Measurements from ENCODE around the gene CDKN2AIP. TPM values are rescaled to one million over a fixed set of nuclear protein-coding genes. Genes with fewer than 3 reads are reported as not detected.

The CDKN2AIP gene
- total RNA-seq, result 15.3 TPM
- polyA plus RNA-seq (ENCODE audit: insufficient read depth, low read depth, low replicate concordance), result 11.7 TPM
- long read RNA-seq, donor 1, partial matches to known transcripts, result 0 of 5 reads
- long read RNA-seq, donor 1, other reads (novel, unspliced or antisense), result 0 of 5 reads
- long read RNA-seq, donor 2, transcript CDKN2AIP-201 (3 exons, 2,646 nt), result major isoform, 5 of 10 reads
- long read RNA-seq, donor 2, partial matches to known transcripts, result 0 of 10 reads
- long read RNA-seq, donor 2, other reads (novel, unspliced or antisense), result 0 of 10 reads
- long read RNA-seq, donor 3, partial matches to known transcripts, result 0 of 5 reads
- long read RNA-seq, donor 3, other reads (novel, unspliced or antisense), result 0 of 5 reads
- long read RNA-seq, donor 4, partial matches to known transcripts, result 0 of 7 reads
- long read RNA-seq, donor 4, other reads (novel, unspliced or antisense), result 0 of 7 reads
- long read RNA-seq, donor 5, result 0 reads
- long read RNA-seq, donor 6, partial matches to known transcripts, result 0 of 9 reads
- long read RNA-seq, donor 6, other reads (novel, unspliced or antisense), result 0 of 9 reads
- long read RNA-seq, donor 7, transcript CDKN2AIP-203 (3 exons, 2,721 nt), result minor isoform, 8 of 19 reads
- long read RNA-seq, donor 7, transcript CDKN2AIP-201 (3 exons, 2,646 nt), result major isoform, 10 of 19 reads
- long read RNA-seq, donor 7, partial matches to known transcripts, result 0 of 19 reads
- long read RNA-seq, donor 7, other reads (novel, unspliced or antisense), result 1 of 19 reads
- long read RNA-seq, donor 8, transcript CDKN2AIP-203 (3 exons, 2,721 nt), result minor isoform, 6 of 18 reads
- long read RNA-seq, donor 8, transcript CDKN2AIP-201 (3 exons, 2,646 nt), result major isoform, 12 of 18 reads
- long read RNA-seq, donor 8, partial matches to known transcripts, result 0 of 18 reads
- long read RNA-seq, donor 8, other reads (novel, unspliced or antisense), result 0 of 18 reads
- long read RNA-seq, donor 9, partial matches to known transcripts, result 0 of 3 reads
- long read RNA-seq, donor 9, other reads (novel, unspliced or antisense), result 0 of 3 reads
- long read RNA-seq, donor 10, transcript CDKN2AIP-201 (3 exons, 2,646 nt), result major isoform, 7 of 11 reads
- long read RNA-seq, donor 10, partial matches to known transcripts, result 0 of 11 reads
- long read RNA-seq, donor 10, other reads (novel, unspliced or antisense), result 0 of 11 reads

- Histone ChIP-seq H3K9me3 (ENCODE audit: control insufficient read depth in 2 of 3, insufficient read depth in 1 of 3, low read length in 3 of 3) (no peaks in the 10 kb centered on the region), H3K9ac (ENCODE audit: low read length in 3 of 3) (peak within 1 kb of the TSS; percentile 71 to 98 (median 97)), H3K36me3 (ENCODE audit: control insufficient read depth in 2 of 3, insufficient read depth in 3 of 3, low read length in 3 of 3) (peaks cover 10 to 27% (median 13%) of the 10 kb centered on the region in 3 donors), H3K27ac (ENCODE audit: low read depth in 2 of 2, low read length in 2 of 2) (peak within 1 kb of the TSS; percentile 99), H3K4me3 (ENCODE audit: low read length in 3 of 3) (peak within 1 kb of the TSS; percentile 84 to 97 (median 92)), H3K27me3 (ENCODE audit: control insufficient read depth, insufficient read depth, low read length) (no peaks in the 10 kb centered on the region), H3K4me1 (ENCODE audit: control insufficient read depth in 2 of 3, insufficient read depth in 2 of 3, low read depth in 1 of 3, low read length in 3 of 3) (peaks cover 0 to 11% (median 0%) of the 10 kb centered on the region in 3 donors)
- intact Hi-C loops (cut with DNase I), result no loop called here
- no peak for FAIRE-seq
- TF ChIP-seq CTCF (IDR thresholded peaks at IDR 0.05; ENCODE audit: borderline replicate concordance, extremely low read depth, insufficient read depth), result peak; percentile 1
- peak; percentile 95 to 98 (median 97) for DNase-seq
Measured at GRCh38 chr4:183444214-183445096, at the start of gene CDKN2AIP. TSS of gene CDKN2AIP (plus strand) at chr4:183444636. CDS start at chr4:183444798, 162 bp downstream.

DNA sequence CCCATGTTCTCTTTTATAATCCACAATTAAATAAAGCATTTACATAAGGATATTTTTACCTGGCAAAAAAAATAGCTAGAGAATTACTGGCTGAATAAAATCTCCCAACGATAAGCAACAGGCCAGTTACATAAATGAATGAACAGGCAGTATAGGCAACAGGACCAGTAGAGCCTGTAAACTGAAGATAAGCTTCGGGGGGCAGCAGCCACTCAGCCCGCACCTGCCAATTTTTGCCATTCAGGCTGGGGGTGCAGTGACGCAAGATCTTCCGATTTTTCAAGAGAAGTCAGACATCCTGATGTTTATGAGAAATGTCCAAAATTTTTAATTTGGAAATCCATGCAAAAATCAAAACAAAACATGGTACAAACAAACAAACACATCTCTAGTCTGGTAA is 49.0 kb upstream of the CDKN2AIP start:
- Histone ChIP-seq H3K27me3 (ENCODE audit: control insufficient read depth, insufficient read depth, low read length) (no peaks in the 10 kb centered on the region), H3K4me3 (ENCODE audit: low read length in 3 of 3) (no peak overlapping the region), H3K9me3 (ENCODE audit: control insufficient read depth in 2 of 3, insufficient read depth in 1 of 3, low read length in 3 of 3) (no peaks in the 10 kb centered on the region), H3K36me3 (ENCODE audit: control insufficient read depth in 2 of 3, insufficient read depth in 3 of 3, low read length in 3 of 3) (no peaks in the 10 kb centered on the region), H3K27ac (ENCODE audit: low read depth in 2 of 2, low read length in 2 of 2) (no peak overlapping the region), H3K4me1 (ENCODE audit: control insufficient read depth in 2 of 3, insufficient read depth in 2 of 3, low read depth in 1 of 3, low read length in 3 of 3) (no peaks in the 10 kb centered on the region), H3K9ac (ENCODE audit: low read length in 3 of 3) (no peak overlapping the region)
- FAIRE-seq (no peak), DNase-seq (no peak)
- intact Hi-C loops (cut with DNase I), result no loop called here
- no peak for TF ChIP-seq CTCF (IDR thresholded peaks at IDR 0.05; ENCODE audit: borderline replicate concordance, extremely low read depth, insufficient read depth)

GRCh38 chr4:183396227-183396637 is 48.2 kb upstream of the CDKN2AIP start:
- no peak overlapping the region for H3K27ac ChIP-seq (ENCODE audit: low read depth in 2 of 2, low read length in 2 of 2)
- intact Hi-C loops (cut with DNase I), result no loop called here
- no peak for TF ChIP-seq CTCF (IDR thresholded peaks at IDR 0.05; ENCODE audit: borderline replicate concordance, extremely low read depth, insufficient read depth)
- H3K4me3 ChIP-seq (ENCODE audit: low read length in 3 of 3), result no peak overlapping the region
- DNase-seq (no peak), FAIRE-seq (no peak)
- H3K9me3 ChIP-seq (ENCODE audit: control insufficient read depth in 2 of 3, insufficient read depth in 1 of 3, low read length in 3 of 3), result no peaks in the 10 kb centered on the region
- no peaks in the 10 kb centered on the region for H3K4me1 ChIP-seq (ENCODE audit: control insufficient read depth in 2 of 3, insufficient read depth in 2 of 3, low read depth in 1 of 3, low read length in 3 of 3)
- no peaks in the 10 kb centered on the region for H3K36me3 ChIP-seq (ENCODE audit: control insufficient read depth in 2 of 3, insufficient read depth in 3 of 3, low read length in 3 of 3)
- H3K27me3 ChIP-seq (ENCODE audit: control insufficient read depth, insufficient read depth, low read length), result no peaks in the 10 kb centered on the region
- H3K9ac ChIP-seq (ENCODE audit: low read length in 3 of 3), result no peak overlapping the region

Data from kidney (tissue), 22 donors.